Measurements from ENCODE around the gene F2RL2.

Gene F2RL2

GRCh38 chr5:76625087-76625815, 2.0 kb upstream of the F2RL2 start:
- no peak overlapping the region for H3K4me3 ChIP-seq (ENCODE audit: low read depth, low read length)
- TF ChIP-seq CTCF (IDR thresholded peaks at IDR 0.05; ENCODE audit: control insufficient read depth, extremely low read depth, insufficient read depth) = no peak
- no peak for DNase-seq (ENCODE audit: low read depth)

GRCh38 chr5:76622076-76622475, 1.1 kb downstream of the F2RL2 start:
- DNase-seq (ENCODE audit: low read depth) = no peak
- TF ChIP-seq CTCF (IDR thresholded peaks at IDR 0.05; ENCODE audit: control insufficient read depth, extremely low read depth, insufficient read depth) = no peak
- no peak overlapping the region for H3K4me3 ChIP-seq (ENCODE audit: low read depth, low read length)

GRCh38 chr5:76620166-76620565, 3.0 kb downstream of the F2RL2 start:
- no peak for DNase-seq (ENCODE audit: low read depth)
- no peak for TF ChIP-seq CTCF (IDR thresholded peaks at IDR 0.05; ENCODE audit: control insufficient read depth, extremely low read depth, insufficient read depth)
- H3K4me3 ChIP-seq (ENCODE audit: low read depth, low read length) = no peak overlapping the region

DNA sequence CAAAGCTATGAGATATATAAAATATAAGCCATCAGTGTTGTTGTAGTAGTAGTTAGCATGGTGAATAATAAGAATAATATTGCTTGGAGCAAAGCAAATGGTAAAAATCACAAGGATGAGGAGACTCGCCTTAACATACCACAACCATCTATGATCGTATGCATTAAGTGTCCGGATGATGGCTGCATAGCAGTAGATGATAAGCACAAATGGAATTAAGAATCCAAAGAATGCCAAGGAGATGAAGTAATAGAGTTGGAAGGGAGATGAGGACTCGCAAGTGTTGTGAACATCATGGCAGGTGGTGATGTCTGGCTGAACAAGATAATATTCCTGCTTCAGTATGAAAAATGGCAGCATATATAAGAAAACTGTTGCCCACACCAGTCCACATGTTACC, 5.5 kb downstream of the F2RL2 start:
- TF ChIP-seq CTCF (IDR thresholded peaks at IDR 0.05; ENCODE audit: control insufficient read depth, extremely low read depth, insufficient read depth) = no peak
- no peak overlapping the region for H3K4me3 ChIP-seq (ENCODE audit: low read depth, low read length)
- no peak for DNase-seq (ENCODE audit: low read depth)

GRCh38 chr5:76617229-76617628, 6.0 kb downstream of the F2RL2 start:
- no peak for TF ChIP-seq CTCF (IDR thresholded peaks at IDR 0.05; ENCODE audit: control insufficient read depth, extremely low read depth, insufficient read depth)
- no peak overlapping the region for H3K4me3 ChIP-seq (ENCODE audit: low read depth, low read length)
- DNase-seq (ENCODE audit: low read depth) = no peak

GRCh38 chr5:76616206-76616605, 7.0 kb downstream of the F2RL2 start:
- DNase-seq (ENCODE audit: low read depth) = no peak
- no peak for TF ChIP-seq CTCF (IDR thresholded peaks at IDR 0.05; ENCODE audit: control insufficient read depth, extremely low read depth, insufficient read depth)
- no peak overlapping the region for H3K4me3 ChIP-seq (ENCODE audit: low read depth, low read length)

GRCh38 chr5:76615759-76616158, 7.4 kb downstream of the F2RL2 start:
- no peak for TF ChIP-seq CTCF (IDR thresholded peaks at IDR 0.05; ENCODE audit: control insufficient read depth, extremely low read depth, insufficient read depth)
- no peak overlapping the region for H3K4me3 ChIP-seq (ENCODE audit: low read depth, low read length)
- DNase-seq (ENCODE audit: low read depth) = no peak
